ENCODE measurements around the gene ENPP3. TPM values are rescaled to one million over a fixed set of nuclear protein-coding genes. Genes with fewer than 3 reads are reported as not detected.

ENPP3 gene
- total and polyA plus RNA-seq, 10 of the 15 experiments (the other 5 are each of a cell fraction or from before 2014, with no cell fraction given), result 0.01 TPM; not detected in 9

- TF ChIP-seq HDAC2 (IDR thresholded peaks at IDR 0.05), result no peak
- no peak for TF ChIP-seq POLR2A (IDR thresholded peaks at IDR 0.05; ENCODE audit: low read depth, low read length)
- TF ChIP-seq STAT1 (conservative IDR thresholded peaks at IDR 0.05), result no peak
- no peak for TF ChIP-seq E2F4 (IDR thresholded peaks at IDR 0.05; ENCODE audit: low read depth, low read length)
- TF ChIP-seq CEBPB (IDR thresholded peaks at IDR 0.05; ENCODE audit: borderline replicate concordance in 1 of 2, low read depth in 2 of 2, low read length in 2 of 2), result no peak
- no peak for TF ChIP-seq ZNF207 (IDR thresholded peaks at IDR 0.05; ENCODE audit: borderline replicate concordance)
- no peak for TF ChIP-seq ZSCAN29 (IDR thresholded peaks at IDR 0.05)
- no peak for TF ChIP-seq IKZF1 (conservative IDR thresholded peaks at IDR 0.05)
Observed at GRCh38 chr6:131787766-131788712, 150.9 kb downstream of the ENPP3 start (continued).

GRCh38 chr6:131789219-131789618 is 152.1 kb downstream of the ENPP3 start:
- ChIA-PET POLR2A (no interaction called here), CTCF (no interaction called here), SMC1A (ENCODE audit: uncharacterized antibody, unreplicated experiment) (no interaction called here), RAD21 (ENCODE audit: unreplicated experiment) (no interaction called here)
- no peak overlapping the region for H3K9ac ChIP-seq (ENCODE audit: control insufficient read depth, insufficient read depth, low read length)
- no peak overlapping the region for H3K4me2 ChIP-seq (ENCODE audit: control insufficient read depth, insufficient read depth)
- no peak overlapping the region for H3K27ac ChIP-seq (ENCODE audit: control insufficient read depth, insufficient read depth)
- ATAC-seq (no peak), FAIRE-seq (no peak), DNase-seq (ENCODE audit: low read depth, low spot score) (no peak)
- H4K20me1 ChIP-seq (ENCODE audit: control insufficient read depth, insufficient read depth), result no peaks in the 10 kb centered on the region
- no peak overlapping the region for H3K4me3 ChIP-seq
- no peak overlapping the region for H2AFZ ChIP-seq (ENCODE audit: control insufficient read depth, low read depth, low read length)
- intact Hi-C loops (cut with micrococcal nuclease; ENCODE audit: unreplicated experiment), result no loop called here
- 0% methylated on average over 1 of the region's 1 CpG for WGBS (ENCODE audit: insufficient coverage, insufficient replicate concordance, low lambda C conversion rate, missing lambda C conversion rate)
- no peaks in the 10 kb centered on the region for H3K36me3 ChIP-seq (ENCODE audit: control insufficient read depth in 2 of 2, insufficient read depth in 2 of 2, low read length in 1 of 2)
- H3K79me2 ChIP-seq (ENCODE audit: control insufficient read depth, insufficient read depth, low read length), result no peaks in the 10 kb centered on the region
- H3K4me1 ChIP-seq (ENCODE audit: control insufficient read depth, insufficient read depth, low read length), result no peaks in the 10 kb centered on the region
- in situ Hi-C loops (cut with MboI), result no loop called here
- no TSS peak for BruUV-seq (replicated peaks)
- H3K27me3 ChIP-seq (replicated peaks in 1 of 2; ENCODE audit: control insufficient read depth in 2 of 2, insufficient read depth in 2 of 2, low read length in 1 of 2), result no peaks in the 10 kb centered on the region; a peak in 1 of 4 replicates
- no peaks in the 10 kb centered on the region for H3K9me3 ChIP-seq (replicated peaks; ENCODE audit: control insufficient read depth, insufficient read depth, low read length)
- TF ChIP-seq WRNIP1 (IDR thresholded peaks at IDR 0.05; ENCODE audit: borderline replicate concordance, low read depth, low read length) (no peak), ZNF24 (IDR thresholded peaks at IDR 0.05) (no peak), CREB1 (IDR thresholded peaks at IDR 0.05; ENCODE audit: low read depth) (no peak), NFXL1 (IDR thresholded peaks at IDR 0.05; ENCODE audit: borderline replicate concordance) (no peak), SMAD5 (IDR thresholded peaks at IDR 0.05; ENCODE audit: low read depth) (no peak), IRF5 (IDR thresholded peaks at IDR 0.05; ENCODE audit: borderline replicate concordance) (no peak), PAX8 (IDR thresholded peaks at IDR 0.05) (no peak), PML (IDR thresholded peaks at IDR 0.05; ENCODE audit: low read length) (no peak), RAD51 (IDR thresholded peaks at IDR 0.05) (no peak), ELK1 (IDR thresholded peaks at IDR 0.05; ENCODE audit: low read depth, low read length) (no peak), RUNX3 (IDR thresholded peaks at IDR 0.05; ENCODE audit: low read length) (no peak), ATF2 (IDR thresholded peaks at IDR 0.05; ENCODE audit: low read length) (no peak)

Data from GM12878 (cell line).